ENCODE measurements around the gene ACO2. TPM values are rescaled to one million over a fixed set of nuclear protein-coding genes. Genes with fewer than 3 reads are reported as not detected.
"Not testable (repeated sequence)": the region's sequence is repeated elsewhere in the genome, so short reads cannot be mapped to it uniquely, and the experiment has no call there.

ACO2 gene
- total and polyA plus RNA-seq, 9 donors: 64.6 to 117 (median 105) TPM

DNA sequence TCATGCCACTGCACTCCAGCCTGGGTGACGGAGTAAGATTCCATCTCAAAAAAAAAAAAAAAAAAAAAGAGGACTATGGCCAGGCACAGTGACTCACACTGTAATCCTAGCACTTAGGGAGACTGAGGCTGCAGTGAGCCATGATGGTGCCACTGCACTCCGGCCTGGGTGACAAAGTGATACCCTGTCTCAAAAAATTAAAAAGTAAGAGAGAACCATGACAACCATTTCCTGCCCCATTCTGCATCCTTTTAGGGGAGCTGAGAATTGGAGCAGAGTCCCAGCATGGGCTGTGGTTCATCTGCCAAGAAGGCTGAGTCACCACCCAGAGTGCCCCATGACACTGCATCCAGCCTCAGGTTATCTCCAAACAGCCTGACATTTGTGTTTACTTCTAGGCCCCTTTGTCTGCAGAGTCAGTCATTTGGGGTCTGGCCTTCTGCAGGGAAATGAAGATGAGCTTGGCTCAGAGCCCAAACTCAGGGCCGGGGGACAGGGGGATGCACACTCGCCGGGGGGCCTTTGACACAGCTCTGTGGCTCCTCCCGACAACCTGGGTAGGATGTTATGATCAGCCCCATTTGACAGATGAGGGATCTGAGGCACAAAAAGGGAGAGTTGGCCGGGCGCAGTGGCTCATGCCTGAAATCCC is 96.6 kb downstream of the ACO2 start:
- H3K27ac ChIP-seq (ENCODE audit: low read length): no peak overlapping the region
- no peak for DNase-seq
- no peaks in the 10 kb centered on the region for H3K36me3 ChIP-seq (ENCODE audit: control insufficient read depth, insufficient read depth, low read length)
- H3K9me3 ChIP-seq (replicated peaks; ENCODE audit: control insufficient read depth, low read depth, low read length): no peaks in the 10 kb centered on the region
- 34% methylated on average over 5 of the region's 8 CpGs for WGBS (ENCODE audit: insufficient coverage)
- H3K4me3 ChIP-seq (ENCODE audit: low read length): no peak overlapping the region
- peaks cover 16% of the 10 kb centered on the region for H3K27me3 ChIP-seq (ENCODE audit: control insufficient read depth, insufficient read depth, low read length)
- peaks cover 24% of the 10 kb centered on the region for H3K4me1 ChIP-seq (ENCODE audit: control insufficient read depth, insufficient read depth, low read length)

DNA sequence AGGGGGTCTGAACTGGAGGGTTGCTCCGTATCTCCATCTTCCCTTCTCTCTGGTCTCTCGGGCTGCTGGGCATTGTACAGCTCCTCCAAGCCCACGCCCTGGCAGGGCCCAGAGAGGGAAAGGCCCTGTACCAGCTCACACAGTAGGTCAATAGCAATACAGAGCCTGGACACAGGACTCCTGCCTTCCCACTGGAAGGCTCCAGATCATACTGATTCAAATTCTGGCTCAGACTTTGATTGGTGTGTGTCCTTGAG is 98.5 kb downstream of the ACO2 start:
- H3K27ac ChIP-seq (ENCODE audit: low read length): no peak overlapping the region
- DNase-seq: no peak
- H3K9me3 ChIP-seq (replicated peaks; ENCODE audit: control insufficient read depth, low read depth, low read length): no peaks in the 10 kb centered on the region
- no peak overlapping the region for H3K4me3 ChIP-seq (ENCODE audit: low read length)
- H3K4me1 ChIP-seq (ENCODE audit: control insufficient read depth, insufficient read depth, low read length): peaks cover 7% of the 10 kb centered on the region
- 36% methylated on average over 2 of the region's 3 CpGs for WGBS (ENCODE audit: insufficient coverage)
- no peaks in the 10 kb centered on the region for H3K27me3 ChIP-seq (ENCODE audit: control insufficient read depth, insufficient read depth, low read length)
- H3K36me3 ChIP-seq (ENCODE audit: control insufficient read depth, insufficient read depth, low read length): no peaks in the 10 kb centered on the region

- H3K4me1 ChIP-seq (ENCODE audit: control insufficient read depth, insufficient read depth, low read length): no peaks in the 10 kb centered on the region
- H3K9me3 ChIP-seq (replicated peaks; ENCODE audit: control insufficient read depth, low read depth, low read length): no peaks in the 10 kb centered on the region
- DNase-seq: no peak
- H3K36me3 ChIP-seq (ENCODE audit: control insufficient read depth, insufficient read depth, low read length): no peaks in the 10 kb centered on the region
- WGBS (ENCODE audit: insufficient coverage): 61% methylated on average over 5 of the region's 7 CpGs
- no peaks in the 10 kb centered on the region for H3K27me3 ChIP-seq (ENCODE audit: control insufficient read depth, insufficient read depth, low read length)
- no peak overlapping the region for H3K27ac ChIP-seq (ENCODE audit: low read length)
- H3K4me3 ChIP-seq (ENCODE audit: low read length): no peak overlapping the region
Observed at GRCh38 chr22:41568811-41569210, 99.9 kb downstream of the ACO2 start.

DNA sequence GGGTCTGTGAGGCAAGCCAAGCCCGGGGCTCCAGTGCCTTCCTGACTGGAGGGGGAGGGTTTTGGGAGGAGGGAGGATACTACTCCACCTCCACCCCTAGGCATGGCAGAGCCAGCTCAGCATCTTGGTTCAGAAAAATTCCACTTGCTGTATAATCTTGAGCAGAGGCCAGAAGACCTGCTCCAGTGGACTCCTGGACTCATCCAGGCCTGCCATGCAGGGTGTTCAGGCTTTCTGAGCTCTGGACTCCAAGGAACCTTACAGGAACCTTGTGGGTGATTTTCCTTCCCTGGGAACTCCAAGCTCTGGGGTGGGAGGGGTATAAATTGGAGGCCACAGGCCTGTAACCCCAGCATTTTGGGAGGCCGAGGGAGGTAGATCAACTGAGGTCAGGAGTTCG is 101.3 kb downstream of the ACO2 start:
- Histone ChIP-seq H3K36me3 (ENCODE audit: control insufficient read depth, insufficient read depth, low read length) (peaks cover 6% of the 10 kb centered on the region), H3K4me3 (ENCODE audit: low read length) (no peak overlapping the region), H3K27me3 (ENCODE audit: control insufficient read depth, insufficient read depth, low read length) (no peaks in the 10 kb centered on the region), H3K27ac (ENCODE audit: low read length) (no peak overlapping the region), H3K4me1 (ENCODE audit: control insufficient read depth, insufficient read depth, low read length) (peaks cover 6% of the 10 kb centered on the region), H3K9me3 (replicated peaks; ENCODE audit: control insufficient read depth, low read depth, low read length) (no peaks in the 10 kb centered on the region)
- no CpG with 5 or more reads among the region's 3 CpGs for WGBS (ENCODE audit: insufficient coverage)
- DNase-seq: no peak

DNA sequence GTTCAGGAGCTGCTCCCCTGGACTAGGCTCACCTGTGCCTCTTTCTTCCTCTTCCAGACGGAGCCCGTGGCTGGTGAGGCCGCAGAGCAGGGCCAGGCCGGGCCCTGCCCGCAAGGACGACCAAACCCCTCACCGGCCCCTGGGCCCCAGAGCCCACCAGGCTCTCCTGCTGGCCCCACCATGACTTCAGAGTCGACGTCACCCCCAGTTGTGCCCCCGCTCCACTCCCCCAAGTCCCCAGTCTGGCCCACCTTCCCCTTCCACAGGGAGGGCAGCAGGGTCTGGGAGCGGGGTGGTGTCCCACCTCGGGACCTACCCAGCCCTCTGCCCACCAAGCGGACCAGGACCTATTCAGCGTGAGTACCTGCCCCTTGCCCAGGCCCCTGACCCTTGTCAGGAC is 102.9 kb downstream of the ACO2 start:
- WGBS (ENCODE audit: insufficient coverage): 80% methylated on average over 11 of the region's 14 CpGs
- H3K36me3 ChIP-seq (ENCODE audit: control insufficient read depth, insufficient read depth, low read length): peaks cover 19% of the 10 kb centered on the region
- no peak overlapping the region for H3K27ac ChIP-seq (ENCODE audit: low read length)
- no peak for DNase-seq
- no peak overlapping the region for H3K4me3 ChIP-seq (ENCODE audit: low read length)
- no peaks in the 10 kb centered on the region for H3K27me3 ChIP-seq (ENCODE audit: control insufficient read depth, insufficient read depth, low read length)
- peaks cover 10% of the 10 kb centered on the region for H3K4me1 ChIP-seq (ENCODE audit: control insufficient read depth, insufficient read depth, low read length)
- H3K9me3 ChIP-seq (replicated peaks; ENCODE audit: control insufficient read depth, low read depth, low read length): no peaks in the 10 kb centered on the region

DNA sequence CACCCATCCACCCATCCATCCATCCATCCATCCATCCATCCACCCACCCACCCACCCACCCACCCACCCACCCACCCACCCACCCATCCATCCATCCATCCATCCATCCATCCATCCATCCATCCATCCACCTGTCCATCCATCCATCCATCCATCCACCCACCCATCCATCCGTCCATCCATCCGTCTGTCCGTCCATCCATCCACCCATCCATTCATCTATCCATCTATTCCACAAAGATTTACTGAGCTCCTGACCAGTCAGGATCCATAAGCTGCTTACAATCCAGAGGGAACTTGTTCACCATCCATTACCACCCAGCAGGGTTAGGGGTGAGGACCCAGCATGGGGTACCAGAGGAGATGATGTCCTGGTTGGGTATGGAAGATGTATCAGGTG is 103.4 kb downstream of the ACO2 start:
- H3K4me1 ChIP-seq (ENCODE audit: control insufficient read depth, insufficient read depth, low read length): peaks cover 10% of the 10 kb centered on the region
- no CpG with 5 or more reads among the region's 3 CpGs for WGBS (ENCODE audit: insufficient coverage)
- H3K27me3 ChIP-seq (ENCODE audit: control insufficient read depth, insufficient read depth, low read length); H3K27ac ChIP-seq (ENCODE audit: low read length); DNase-seq; H3K9me3 ChIP-seq (replicated peaks; ENCODE audit: control insufficient read depth, low read depth, low read length); H3K4me3 ChIP-seq (ENCODE audit: low read length): not testable (repeated sequence)
- peaks cover 24% of the 10 kb centered on the region for H3K36me3 ChIP-seq (ENCODE audit: control insufficient read depth, insufficient read depth, low read length)

- H3K4me1 ChIP-seq (ENCODE audit: control insufficient read depth, insufficient read depth, low read length): peaks cover 10% of the 10 kb centered on the region
- peaks cover 34% of the 10 kb centered on the region for H3K36me3 ChIP-seq (ENCODE audit: control insufficient read depth, insufficient read depth, low read length)
- 74% methylated on average over 11 of the region's 11 CpGs for whole genome bisulfite sequencing (ENCODE audit: insufficient coverage)
- no peaks in the 10 kb centered on the region for H3K9me3 ChIP-seq (replicated peaks; ENCODE audit: control insufficient read depth, low read depth, low read length)
- DNase-seq: no peak
- no peaks in the 10 kb centered on the region for H3K27me3 ChIP-seq (ENCODE audit: control insufficient read depth, insufficient read depth, low read length)
- H3K4me3 ChIP-seq (ENCODE audit: low read length): no peak overlapping the region
- H3K27ac ChIP-seq (ENCODE audit: low read length): no peak overlapping the region
Observed at GRCh38 chr22:41573677-41574076, 104.8 kb downstream of the ACO2 start.

DNA sequence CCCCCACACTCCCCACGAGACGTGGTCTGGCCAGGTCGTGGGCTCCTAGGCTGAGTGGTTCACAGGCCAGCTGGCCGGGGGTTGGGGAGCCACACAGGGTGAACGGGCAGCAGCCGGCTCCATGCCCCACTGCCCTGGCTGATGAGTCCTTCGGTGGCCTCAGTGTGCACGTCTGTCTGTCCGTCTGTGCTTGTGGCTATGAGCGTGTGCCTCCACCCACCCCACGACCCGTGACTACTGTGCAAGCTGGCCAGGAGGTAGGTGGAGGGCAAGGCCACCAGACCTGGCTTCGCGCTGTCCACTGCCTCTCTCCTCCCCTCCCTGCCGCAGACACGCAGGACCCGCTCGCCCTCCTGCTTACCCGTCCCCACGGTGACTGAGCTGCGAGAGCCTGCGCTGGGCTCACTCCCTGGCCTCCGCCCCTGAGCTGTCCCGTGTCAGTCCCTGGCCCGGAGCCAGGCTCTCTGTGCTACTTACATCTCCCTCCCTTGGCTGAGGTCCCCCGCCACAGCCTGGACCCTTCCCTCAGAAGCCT is 106.0 kb downstream of the ACO2 start:
- DNase-seq: peak; percentile 77
- Histone ChIP-seq H3K4me1 (ENCODE audit: control insufficient read depth, insufficient read depth, low read length) (peaks cover 10% of the 10 kb centered on the region), H3K36me3 (ENCODE audit: control insufficient read depth, insufficient read depth, low read length) (peaks cover 46% of the 10 kb centered on the region), H3K9me3 (replicated peaks; ENCODE audit: control insufficient read depth, low read depth, low read length) (no peaks in the 10 kb centered on the region), H3K27me3 (ENCODE audit: control insufficient read depth, insufficient read depth, low read length) (no peaks in the 10 kb centered on the region), H3K4me3 (ENCODE audit: low read length) (no peak overlapping the region), H3K27ac (ENCODE audit: low read length) (no peak overlapping the region)
- 54% methylated on average over 20 of the region's 26 CpGs for WGBS (ENCODE audit: insufficient coverage)

DNA sequence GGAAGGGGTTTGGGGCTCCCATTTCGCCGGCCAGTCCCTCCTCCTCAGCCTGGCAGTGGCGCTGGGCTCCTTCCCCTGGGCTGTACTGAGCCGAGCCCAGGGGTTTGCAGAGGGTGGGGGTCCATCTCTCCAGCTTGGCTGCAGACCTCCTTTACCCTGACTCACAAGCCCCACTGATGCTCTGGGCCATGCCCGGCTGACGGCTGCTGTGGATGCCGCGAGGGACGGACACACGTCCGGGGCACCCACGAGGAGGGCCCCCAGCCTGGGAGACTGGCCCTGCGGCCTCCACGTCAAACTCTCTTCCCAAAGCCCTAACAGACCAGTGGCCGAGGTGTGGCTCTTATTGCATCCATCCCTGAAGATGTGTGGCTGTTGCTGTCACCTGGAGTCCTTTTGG is 106.6 kb downstream of the ACO2 start:
- peaks cover 10% of the 10 kb centered on the region for H3K4me1 ChIP-seq (ENCODE audit: control insufficient read depth, insufficient read depth, low read length)

GRCh38 chr22:41576877-41577276 is 108.0 kb downstream of the ACO2 start:
- WGBS (ENCODE audit: insufficient coverage): 40% methylated on average over 9 of the region's 9 CpGs
- Histone ChIP-seq H3K9me3 (replicated peaks; ENCODE audit: control insufficient read depth, low read depth, low read length) (no peaks in the 10 kb centered on the region), H3K27ac (ENCODE audit: low read length) (no peak overlapping the region), H3K4me1 (ENCODE audit: control insufficient read depth, insufficient read depth, low read length) (peaks cover 10% of the 10 kb centered on the region), H3K4me3 (ENCODE audit: low read length) (no peak overlapping the region), H3K27me3 (ENCODE audit: control insufficient read depth, insufficient read depth, low read length) (no peaks in the 10 kb centered on the region), H3K36me3 (ENCODE audit: control insufficient read depth, insufficient read depth, low read length) (peaks cover 50% of the 10 kb centered on the region)
- DNase-seq: peak; percentile 50

More for the DNA sequence above, 106.6 kb downstream of the ACO2 start:
- 82% methylated on average over 7 of the region's 15 CpGs for WGBS (ENCODE audit: insufficient coverage)
- no peak for DNase-seq
- H3K36me3 ChIP-seq (ENCODE audit: control insufficient read depth, insufficient read depth, low read length): peaks cover 50% of the 10 kb centered on the region
- H3K9me3 ChIP-seq (replicated peaks; ENCODE audit: control insufficient read depth, low read depth, low read length): no peaks in the 10 kb centered on the region
- no peak overlapping the region for H3K27ac ChIP-seq (ENCODE audit: low read length)
- no peaks in the 10 kb centered on the region for H3K27me3 ChIP-seq (ENCODE audit: control insufficient read depth, insufficient read depth, low read length)
- no peak overlapping the region for H3K4me3 ChIP-seq (ENCODE audit: low read length)

GRCh38 chr22:41578114-41578513 is 109.2 kb downstream of the ACO2 start:
- Histone ChIP-seq H3K27me3 (ENCODE audit: control insufficient read depth, insufficient read depth, low read length) (no peaks in the 10 kb centered on the region), H3K4me3 (ENCODE audit: low read length) (no peak overlapping the region), H3K4me1 (ENCODE audit: control insufficient read depth, insufficient read depth, low read length) (peaks cover 10% of the 10 kb centered on the region), H3K9me3 (replicated peaks; ENCODE audit: control insufficient read depth, low read depth, low read length) (no peaks in the 10 kb centered on the region), H3K27ac (ENCODE audit: low read length) (no peak overlapping the region), H3K36me3 (ENCODE audit: control insufficient read depth, insufficient read depth, low read length) (peaks cover 58% of the 10 kb centered on the region)
- WGBS (ENCODE audit: insufficient coverage): 87% methylated on average over 8 of the region's 8 CpGs
- DNase-seq: no peak
